Liver (tissue), 9 donors: ENCODE measurements around the gene LENEP. TPM values are rescaled to one million over a fixed set of nuclear protein-coding genes. Genes with fewer than 3 reads are reported as not detected.

ENCODE experiments used
- DNase-seq: peaks from one replicate; pipeline ENCODE4 v3.0.0-alpha.2; 2017; ENCODE audit warnings: low spot score
- H3K27ac ChIP-seq, 2 donors: one replicate each; pipeline ENCODE4 v1.7.0; 2013; ENCODE audit warnings: inconsistent platforms in 2 of 2, low read length in 2 of 2, control low read depth in 1 of 2, low read depth in 1 of 2, mild to moderate bottlenecking in 1 of 2
- H3K27me3 ChIP-seq, 4 donors: one replicate each; pipeline versions ENCODE4 v1.6.1 to v1.7.0; 2013; ENCODE audit warnings: low read length in 3 of 4, inconsistent platforms in 1 of 4, mild to moderate bottlenecking in 1 of 4, moderate library complexity in 1 of 4; ENCODE audit not compliant: control insufficient read depth in 4 of 4, insufficient read depth in 4 of 4
- H3K36me3 ChIP-seq, 4 donors: one replicate each; pipeline versions ENCODE4 v1.6.1 to v1.7.0; 2013; ENCODE audit warnings: low read length in 3 of 4, mild to moderate bottlenecking in 3 of 4, low read depth in 1 of 4, moderate library complexity in 1 of 4; ENCODE audit not compliant: control insufficient read depth in 4 of 4, insufficient read depth in 3 of 4
- H3K4me1 ChIP-seq, 4 donors: one replicate each; pipeline versions ENCODE4 v1.6.1 to v1.7.0; 2013; ENCODE audit warnings: low read length in 3 of 4, mild to moderate bottlenecking in 3 of 4, moderate library complexity in 1 of 4; ENCODE audit not compliant: control insufficient read depth in 4 of 4, insufficient read depth in 4 of 4
- H3K4me3 ChIP-seq, 3 donors: one replicate each; pipeline versions ENCODE4 v1.6.1 to v1.7.0; 2013; ENCODE audit warnings: low read length in 3 of 3, control low read depth in 1 of 3, low read depth in 1 of 3, mild to moderate bottlenecking in 1 of 3
- H3K9ac ChIP-seq, 2 donors: one replicate each; pipeline ENCODE4 v1.7.0; 2013; ENCODE audit warnings: low read length in 2 of 2, mild to moderate bottlenecking in 2 of 2, moderate library complexity in 2 of 2, control low read depth in 1 of 2, low read depth in 1 of 2
- H3K9me3 ChIP-seq, 4 donors: one replicate each; pipeline versions ENCODE4 v1.6.1 to v1.7.0; 2013; ENCODE audit warnings: low read length in 3 of 4; ENCODE audit not compliant: control insufficient read depth in 4 of 4
- EGR1 ChIP-seq, 2 donors: IDR thresholded peaks; 2 replicates each; pipeline ENCODE4 v1.6.1; 2016 to 2018; ENCODE audit warnings: antibody characterized with exemption in 2 of 2, low read depth in 2 of 2
- FOXA1 ChIP-seq: IDR thresholded peaks from 2 replicates; pipeline ENCODE4 v1.6.1; 2016; ENCODE audit warnings: antibody characterized with exemption
- FOXA2 ChIP-seq: IDR thresholded peaks from 2 replicates; pipeline ENCODE4 v1.6.1; 2016; ENCODE audit warnings: antibody characterized with exemption
- GABPA ChIP-seq, 2 donors: IDR thresholded peaks in 1 of 2; conservative IDR thresholded peaks in 1 of 2; 2 replicates each; pipeline ENCODE4 v1.6.1; 2016; ENCODE audit warnings: antibody characterized with exemption in 2 of 2, mild to moderate bottlenecking in 1 of 2, moderate library complexity in 1 of 2
- HNF4A ChIP-seq, 2 donors: conservative IDR thresholded peaks; 2 replicates each; pipeline ENCODE4 v1.6.1; 2016; ENCODE audit warnings: antibody characterized with exemption in 2 of 2, mild to moderate bottlenecking in 2 of 2
- HNF4G ChIP-seq: IDR thresholded peaks from 2 replicates; pipeline ENCODE4 v1.6.1; 2016; ENCODE audit warnings: antibody characterized with exemption
- JUND ChIP-seq, 2 donors: IDR thresholded peaks; 2 replicates each; pipeline ENCODE4 v1.6.1; 2016; ENCODE audit warnings: antibody characterized with exemption in 2 of 2
- NR2F2 ChIP-seq: IDR thresholded peaks from 2 replicates; pipeline ENCODE4 v1.6.1; 2016; ENCODE audit warnings: antibody characterized with exemption
- RAD21 ChIP-seq, 2 donors: IDR thresholded peaks; 2 replicates each; pipeline ENCODE4 v1.6.1; 2016; ENCODE audit warnings: antibody characterized with exemption in 2 of 2, mild to moderate bottlenecking in 2 of 2
- RXRA ChIP-seq, 2 donors: IDR thresholded peaks; 2 replicates each; pipeline ENCODE4 v1.6.1; 2017 to 2018; ENCODE audit warnings: antibody characterized with exemption in 2 of 2, mild to moderate bottlenecking in 1 of 2
- SP1 ChIP-seq: IDR thresholded peaks from 2 replicates; pipeline ENCODE4 v1.6.1; 2018; ENCODE audit warnings: antibody characterized with exemption, mild to moderate bottlenecking
- TAF1 ChIP-seq: conservative IDR thresholded peaks from 2 replicates; pipeline ENCODE4 v1.6.1; 2016; ENCODE audit warnings: antibody characterized with exemption, mild to moderate bottlenecking
- ZBTB33 ChIP-seq: IDR thresholded peaks from 2 replicates; pipeline ENCODE4 v1.6.1; 2016; ENCODE audit warnings: antibody characterized with exemption
- WGBS: extraction: QIAGEN DNeasy Blood & Tissue Kit; methylation state at CpG from one replicate; pipeline ENCODE4 v1.1.7; 2013; 5-methylcytosine and 5-hydroxymethylcytosine counted together
- polyA plus RNA-seq, 2 donors: library from polyadenylated mRNA; stranded (reverse) in 1 of 2; unstranded in 1 of 2; fragments of 200-250 nt in 1 of 2; fragments of >200 nt in 1 of 2; fragmentation: Nextera tagmentation in 1 of 2; extraction: Ambion mirVana in 1 of 2; gene quantifications; one replicate each; pipeline versions ENCODE4 v1.2.1 to v1.2.3, GENCODE V29; 2013 to 2015
- total RNA-seq, 2 donors: library from RNA; depleted of rRNA; stranded (reverse); fragments of >200 nt; gene quantifications; one replicate each; pipeline ENCODE4 v1.2.3, GENCODE V29; 2014
- TF ChIP-seq, protein P1 (sequence below): fragments of 150-350 bp; IDR thresholded peaks from 2 replicates; pipeline ENCODE4 v1.5.1; 2017; ENCODE audit warnings: improper control_type of control experiment, low read depth, low read length; ENCODE audit not compliant: missing input control
- TF ChIP-seq, protein P2 (sequence below): IDR thresholded peaks from 2 replicates; pipeline ENCODE4 v1.6.1; 2016; ENCODE audit warnings: antibody characterized with exemption
- TF ChIP-seq, protein P3 (sequence below): IDR thresholded peaks from 2 replicates; pipeline ENCODE4 v1.6.1; 2016; ENCODE audit warnings: antibody characterized with exemption
- donor health status: healthy.
- donor health status: healthy.
- donor health status: healthy.
- donor health status: healthy.
- donor health status: healthy.

The LENEP gene
- total and polyA plus RNA-seq, 4 donors, result 0.42 TPM; not detected in 3

DNA sequence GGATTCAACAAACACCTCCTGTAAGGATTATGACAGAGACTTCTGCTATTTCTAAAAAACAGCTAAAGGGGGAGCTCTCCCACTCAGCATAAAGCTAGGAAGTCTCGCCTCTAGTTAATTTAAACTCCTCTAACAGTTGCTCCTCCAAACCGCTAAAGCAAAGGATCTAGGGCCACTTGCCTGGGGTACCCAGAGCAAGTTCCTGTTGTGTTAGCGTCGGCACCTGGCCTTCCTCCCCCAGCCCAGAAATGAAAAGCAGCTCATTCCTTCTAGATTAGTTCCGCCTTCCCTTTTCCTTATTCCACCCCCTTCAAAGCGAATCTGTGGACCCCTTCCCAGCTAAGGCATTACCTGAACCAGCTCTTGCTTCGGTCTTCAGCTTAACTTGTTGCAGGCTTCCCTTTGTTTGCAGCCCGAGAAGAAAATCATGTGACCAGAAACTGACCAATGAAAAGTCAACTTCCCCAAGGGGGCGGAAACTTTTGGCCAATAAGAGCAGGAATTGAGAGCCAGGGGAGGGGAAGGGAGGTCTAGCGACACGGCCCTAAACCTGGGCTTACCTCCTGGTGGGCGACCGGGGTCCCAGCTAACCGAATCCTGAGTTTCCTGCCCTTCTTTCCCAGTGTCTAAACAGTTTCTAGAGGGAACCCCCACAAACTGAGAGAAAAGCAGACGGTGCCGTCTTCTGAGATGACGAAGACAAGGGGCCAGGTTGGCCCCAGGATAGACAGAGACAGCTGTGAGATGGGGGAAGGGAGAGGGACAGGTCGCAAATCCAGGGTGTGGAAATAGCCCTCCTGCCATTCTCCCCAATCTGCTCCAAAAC, 37.5 kb upstream of the LENEP start, which contains the start of gene PBXIP1:
PBXIP1 (minus strand) TSS at position 382 of the 826 bp plus-strand sequence. CDS start 2,378 bp downstream, outside the sequence.
- Histone ChIP-seq H3K27me3 (no peaks in the 10 kb centered on the region), H3K4me1 (peaks cover 9 to 51% (median 32%) of the 10 kb centered on the region in 4 donors), H3K9ac (peak within 1 kb of the TSS; percentile 27 to 52), H3K9me3 (no peaks in the 10 kb centered on the region), H3K27ac (peak within 1 kb of the TSS; percentile 12 to 49), H3K36me3 (peaks cover 0 to 14% (median 4%) of the 10 kb centered on the region in 4 donors), H3K4me3 (peak within 1 kb of the TSS; percentile 40 to 68 (median 57))
- TF ChIP-seq GABPA (IDR thresholded peaks at IDR 0.05 in 1 of 2, conservative IDR thresholded peaks at IDR 0.05 in 1 of 2) (peak in 1 of 2 donors; percentile 18), ZBTB33 (no peak), JUND (IDR thresholded peaks at IDR 0.05) (no peak), RAD21 (IDR thresholded peaks at IDR 0.05) (peak; percentile 23 to 25), FOXA1 (no peak), EGR1 (IDR thresholded peaks at IDR 0.05; ENCODE audit: low read depth in 2 of 2) (no peak), HNF4G (no peak), SP1 (peak; percentile 63), FOXA2 (no peak)
- TF ChIP-seq, protein P1, sequence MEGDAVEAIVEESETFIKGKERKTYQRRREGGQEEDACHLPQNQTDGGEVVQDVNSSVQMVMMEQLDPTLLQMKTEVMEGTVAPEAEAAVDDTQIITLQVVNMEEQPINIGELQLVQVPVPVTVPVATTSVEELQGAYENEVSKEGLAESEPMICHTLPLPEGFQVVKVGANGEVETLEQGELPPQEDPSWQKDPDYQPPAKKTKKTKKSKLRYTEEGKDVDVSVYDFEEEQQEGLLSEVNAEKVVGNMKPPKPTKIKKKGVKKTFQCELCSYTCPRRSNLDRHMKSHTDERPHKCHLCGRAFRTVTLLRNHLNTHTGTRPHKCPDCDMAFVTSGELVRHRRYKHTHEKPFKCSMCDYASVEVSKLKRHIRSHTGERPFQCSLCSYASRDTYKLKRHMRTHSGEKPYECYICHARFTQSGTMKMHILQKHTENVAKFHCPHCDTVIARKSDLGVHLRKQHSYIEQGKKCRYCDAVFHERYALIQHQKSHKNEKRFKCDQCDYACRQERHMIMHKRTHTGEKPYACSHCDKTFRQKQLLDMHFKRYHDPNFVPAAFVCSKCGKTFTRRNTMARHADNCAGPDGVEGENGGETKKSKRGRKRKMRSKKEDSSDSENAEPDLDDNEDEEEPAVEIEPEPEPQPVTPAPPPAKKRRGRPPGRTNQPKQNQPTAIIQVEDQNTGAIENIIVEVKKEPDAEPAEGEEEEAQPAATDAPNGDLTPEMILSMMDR, result no peak
- TF ChIP-seq, protein P2, sequence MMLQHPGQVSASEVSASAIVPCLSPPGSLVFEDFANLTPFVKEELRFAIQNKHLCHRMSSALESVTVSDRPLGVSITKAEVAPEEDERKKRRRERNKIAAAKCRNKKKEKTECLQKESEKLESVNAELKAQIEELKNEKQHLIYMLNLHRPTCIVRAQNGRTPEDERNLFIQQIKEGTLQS, result no peak
- peak; percentile 87 for DNase-seq
- under 1% methylated on average over 18 of the region's 18 CpGs for WGBS

GRCh38 chr1:154956544-154956941, 36.8 kb upstream of the LENEP start:
- H3K27ac ChIP-seq, result peak overlapping the region; percentile 10 to 49
- no peak for TF ChIP-seq RAD21 (IDR thresholded peaks at IDR 0.05)
- no peak for TF ChIP-seq HNF4A (conservative IDR thresholded peaks at IDR 0.05)
- TF ChIP-seq JUND (IDR thresholded peaks at IDR 0.05), result no peak
- no peak for TF ChIP-seq HNF4G
- no peak for TF ChIP-seq ZBTB33
- TF ChIP-seq FOXA2, result no peak
- TF ChIP-seq, protein P3, sequence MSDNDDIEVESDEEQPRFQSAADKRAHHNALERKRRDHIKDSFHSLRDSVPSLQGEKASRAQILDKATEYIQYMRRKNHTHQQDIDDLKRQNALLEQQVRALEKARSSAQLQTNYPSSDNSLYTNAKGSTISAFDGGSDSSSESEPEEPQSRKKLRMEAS, result no peak
- no peak for TF ChIP-seq TAF1
- TF ChIP-seq RXRA (IDR thresholded peaks at IDR 0.05), result no peak
- no peak for TF ChIP-seq NR2F2
- TF ChIP-seq SP1, result no peak
- no peak for TF ChIP-seq GABPA (IDR thresholded peaks at IDR 0.05 in 1 of 2, conservative IDR thresholded peaks at IDR 0.05 in 1 of 2)
- 30% methylated on average over 6 of the region's 6 CpGs for WGBS
- DNase-seq, result no peak
- peaks cover 9 to 55% (median 34%) of the 10 kb centered on the region in 4 donors for H3K4me1 ChIP-seq
- H3K27me3 ChIP-seq, result no peaks in the 10 kb centered on the region
- no peaks in the 10 kb centered on the region for H3K9me3 ChIP-seq
- H3K4me3 ChIP-seq, result peak overlapping the region in 2 of 3 donors; percentile 40 to 57
- H3K36me3 ChIP-seq, result peaks cover 0 to 10% (median 2%) of the 10 kb centered on the region in 4 donors
- H3K9ac ChIP-seq, result peak overlapping the region; percentile 27 to 42
